Measurements from ENCODE around the gene ATP6V0B.

Gene ATP6V0B

DNA sequence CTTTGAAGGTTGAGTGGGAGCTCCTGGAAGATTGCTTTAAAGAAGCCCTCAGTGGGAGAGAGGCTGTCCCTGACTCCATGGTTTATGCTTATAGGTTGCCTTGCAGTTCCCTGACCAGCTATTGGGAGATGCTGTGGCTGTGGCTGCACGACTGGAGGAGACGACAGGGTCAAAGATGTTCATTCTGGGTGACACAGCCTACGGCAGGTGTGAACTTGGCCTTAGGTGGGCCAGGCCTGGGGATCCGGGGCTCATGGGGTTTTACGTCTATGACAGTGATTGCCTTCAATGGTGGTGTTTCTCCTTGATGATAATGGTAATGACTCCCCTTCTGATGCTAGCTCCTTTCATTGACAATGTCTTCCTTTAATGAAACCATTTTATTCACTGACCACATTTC, 4.3 kb upstream of the ATP6V0B start:
- no peak for DNase-seq

DNA sequence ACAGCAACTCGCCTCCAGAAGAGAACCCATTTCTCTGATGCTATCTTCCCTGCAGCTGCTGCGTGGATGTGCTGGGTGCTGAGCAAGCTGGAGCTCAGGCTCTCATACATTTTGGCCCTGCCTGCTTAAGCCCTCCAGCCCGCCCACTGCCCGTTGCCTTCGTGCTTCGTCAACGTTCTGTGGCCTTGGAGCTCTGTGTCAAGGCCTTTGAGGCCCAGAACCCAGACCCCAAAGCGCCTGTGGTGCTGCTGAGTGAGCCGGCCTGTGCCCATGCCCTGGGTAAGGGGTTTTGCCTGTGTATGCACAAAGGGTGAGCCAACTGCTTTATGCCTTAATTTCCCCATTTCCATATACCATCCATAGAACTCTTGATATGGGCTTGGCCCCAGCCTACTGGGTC, 3.8 kb upstream of the ATP6V0B start:
- DNase-seq, result no peak

DNA sequence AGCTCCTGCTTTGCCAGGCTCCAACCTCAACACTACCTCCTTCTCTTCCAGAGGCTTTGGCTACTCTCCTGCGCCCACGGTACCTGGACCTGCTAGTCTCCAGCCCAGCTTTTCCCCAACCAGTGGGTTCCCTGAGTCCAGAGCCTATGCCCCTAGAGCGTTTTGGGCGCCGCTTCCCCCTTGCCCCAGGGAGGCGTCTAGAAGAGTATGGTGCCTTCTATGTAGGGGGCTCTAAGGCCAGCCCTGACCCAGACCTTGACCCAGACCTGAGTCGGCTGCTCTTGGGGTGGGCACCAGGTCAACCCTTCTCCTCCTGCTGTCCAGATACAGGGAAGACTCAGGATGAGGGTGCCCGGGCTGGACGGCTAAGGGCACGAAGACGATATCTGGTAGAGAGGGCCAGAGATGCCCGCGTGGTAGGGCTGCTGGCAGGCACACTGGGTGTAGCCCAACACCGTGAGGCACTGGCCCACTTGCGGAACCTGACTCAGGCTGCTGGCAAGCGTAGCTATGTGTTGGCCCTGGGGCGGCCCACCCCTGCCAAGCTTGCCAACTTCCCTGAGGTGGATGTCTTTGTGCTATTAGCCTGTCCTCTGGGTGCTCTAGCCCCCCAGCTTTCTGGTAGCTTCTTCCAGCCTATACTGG, 3.3 kb upstream of the ATP6V0B start:
- DNase-seq, result no peak

DNA sequence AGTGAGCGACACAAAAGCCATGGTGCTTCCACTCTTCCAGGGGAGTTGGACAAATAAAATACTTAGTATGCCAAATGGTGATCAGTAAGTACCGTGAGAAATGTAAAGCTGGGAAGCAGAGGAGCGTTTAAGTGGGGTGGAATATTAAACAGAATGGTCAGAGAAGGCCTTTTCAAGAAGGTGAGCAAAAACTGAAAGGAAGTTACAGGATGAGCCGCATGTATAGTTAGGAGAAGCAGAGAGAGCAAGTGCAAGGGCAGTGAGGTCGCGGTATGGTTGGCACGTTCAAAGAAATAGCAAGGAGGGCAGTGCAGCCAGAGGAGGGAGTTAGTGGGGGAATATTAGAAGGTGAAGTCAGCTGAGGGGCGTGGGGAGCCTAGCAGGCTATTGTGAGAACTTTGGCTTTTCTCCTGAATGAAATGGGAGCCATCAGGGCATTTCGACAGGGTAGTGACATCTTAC, 748 bp upstream of the ATP6V0B start:
- no peak for DNase-seq

DNA sequence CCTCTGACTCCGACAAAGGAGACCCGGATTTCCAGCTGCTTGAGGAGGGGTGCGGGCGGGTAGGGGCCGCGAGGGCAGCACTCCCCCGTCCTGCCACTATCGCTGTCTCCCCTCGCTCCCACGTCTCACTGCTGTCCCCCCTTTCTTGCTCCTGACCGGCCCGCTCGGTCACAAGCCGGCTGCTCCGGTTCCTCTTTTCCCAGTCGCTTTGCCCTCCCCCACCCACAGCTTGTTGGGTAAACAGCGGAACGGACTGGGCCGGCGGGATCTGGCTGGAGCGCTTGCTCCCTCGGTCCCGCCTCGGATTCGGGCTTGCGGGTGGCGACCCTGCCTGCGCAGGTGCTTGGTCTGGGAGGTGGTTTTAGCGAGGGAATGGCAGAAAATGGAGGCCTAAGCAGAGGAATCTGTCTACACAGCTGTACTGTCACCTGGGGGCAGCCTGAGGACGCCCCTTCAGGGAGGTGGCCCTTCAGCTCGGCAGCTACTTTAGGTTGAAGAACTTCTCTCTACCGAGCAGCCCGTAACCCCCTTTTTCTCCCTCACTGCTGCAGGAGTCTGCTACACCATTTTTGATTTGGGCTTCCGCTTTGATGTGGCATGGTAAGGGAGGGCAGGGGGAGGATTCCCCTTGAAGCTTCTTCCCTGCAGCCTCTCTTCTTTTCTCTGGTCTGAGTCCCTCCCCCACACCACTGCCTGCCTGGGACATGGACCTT, 645 bp downstream of the ATP6V0B start:
- no peak for DNase-seq

DNA sequence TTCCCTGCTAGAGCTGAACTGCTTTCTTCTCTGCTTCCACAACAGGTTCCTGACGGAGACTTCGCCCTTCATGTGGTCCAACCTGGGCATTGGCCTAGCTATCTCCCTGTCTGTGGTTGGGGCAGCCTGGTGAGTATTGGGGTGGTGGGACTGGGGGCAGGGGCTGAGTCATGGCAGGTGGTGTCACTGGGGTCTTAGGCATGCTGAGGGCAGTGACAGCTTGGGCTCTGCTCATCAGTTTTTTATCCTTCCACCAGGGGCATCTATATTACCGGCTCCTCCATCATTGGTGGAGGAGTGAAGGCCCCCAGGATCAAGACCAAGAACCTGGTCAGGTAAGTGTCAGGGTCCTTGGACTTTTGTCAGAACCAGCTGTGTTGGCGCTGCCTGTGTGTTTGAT, 1.3 kb downstream of the ATP6V0B start:
- no peak for DNase-seq

DNA sequence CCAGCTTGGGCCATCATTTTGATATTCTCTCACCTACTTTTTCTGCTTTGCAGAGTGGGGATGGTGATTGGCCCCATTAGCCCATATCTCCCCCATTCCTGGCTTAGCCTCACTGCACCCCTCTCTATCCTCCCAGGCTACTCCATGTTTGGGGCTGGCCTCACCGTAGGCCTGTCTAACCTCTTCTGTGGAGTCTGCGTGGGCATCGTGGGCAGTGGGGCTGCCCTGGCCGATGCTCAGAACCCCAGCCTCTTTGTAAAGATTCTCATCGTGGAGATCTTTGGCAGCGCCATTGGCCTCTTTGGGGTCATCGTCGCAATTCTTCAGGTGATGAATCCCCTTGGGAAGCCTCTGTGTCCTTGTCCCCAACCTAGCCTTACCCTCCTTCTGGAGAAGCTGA, 2.1 kb downstream of the ATP6V0B start:
- DNase-seq, result no peak

DNA sequence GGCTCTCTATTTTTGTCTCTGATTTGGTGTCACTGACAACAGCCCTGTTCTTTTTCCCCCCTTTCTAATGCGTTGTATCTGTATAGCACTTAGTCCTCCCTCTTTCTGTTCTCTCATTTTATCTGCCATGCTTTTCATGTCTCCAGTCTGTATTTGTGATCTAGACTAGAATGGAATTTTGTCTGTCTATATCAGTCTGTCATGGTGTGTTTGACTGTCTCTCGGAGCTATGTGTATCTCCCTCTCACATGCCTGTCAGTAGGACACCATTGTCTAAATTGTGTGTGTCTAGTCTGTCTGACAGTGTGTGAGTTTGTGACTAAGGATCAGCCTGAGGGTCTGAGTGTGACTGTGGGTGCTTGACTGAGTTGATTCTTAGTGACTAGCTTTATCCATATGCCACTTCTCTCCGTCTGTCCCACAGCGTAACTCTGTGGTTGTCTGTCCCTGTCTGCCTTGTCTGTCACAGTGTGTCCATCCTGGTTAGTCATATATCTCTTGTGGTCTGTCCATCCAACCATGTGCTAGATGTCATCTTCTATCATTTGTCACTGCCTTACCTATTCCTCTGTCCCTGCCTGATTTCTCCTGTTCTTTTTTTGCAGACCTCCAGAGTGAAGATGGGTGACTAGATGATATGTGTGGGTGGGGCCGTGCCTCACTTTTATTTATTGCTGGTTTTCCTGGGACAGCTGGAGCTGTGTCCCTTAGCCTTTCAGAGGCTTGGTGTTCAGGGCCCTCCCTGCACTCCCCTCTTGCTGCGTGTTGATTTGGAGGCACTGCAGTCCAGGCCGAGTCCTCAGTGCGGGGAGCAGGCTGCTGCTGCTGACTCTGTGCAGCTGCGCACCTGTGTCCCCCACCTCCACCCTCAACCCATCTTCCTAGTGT, 2.9 kb downstream of the ATP6V0B start:
- DNase-seq, result no peak

DNA sequence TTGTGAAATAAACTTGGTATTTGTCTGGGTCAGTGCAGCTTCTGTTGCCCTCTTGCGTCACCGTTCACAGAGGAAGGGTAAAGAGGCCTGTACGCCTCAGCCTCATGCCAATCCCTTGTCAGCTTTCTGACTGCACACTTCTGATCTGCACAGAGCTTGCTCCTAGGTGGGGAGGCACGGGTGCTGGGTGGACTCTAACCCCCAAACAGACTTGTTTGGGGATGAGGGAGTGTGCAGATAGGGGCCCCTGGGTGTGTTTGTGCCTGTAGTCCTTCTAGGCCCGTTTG, 3.4 kb downstream of the ATP6V0B start:
- no peak for DNase-seq

DNA sequence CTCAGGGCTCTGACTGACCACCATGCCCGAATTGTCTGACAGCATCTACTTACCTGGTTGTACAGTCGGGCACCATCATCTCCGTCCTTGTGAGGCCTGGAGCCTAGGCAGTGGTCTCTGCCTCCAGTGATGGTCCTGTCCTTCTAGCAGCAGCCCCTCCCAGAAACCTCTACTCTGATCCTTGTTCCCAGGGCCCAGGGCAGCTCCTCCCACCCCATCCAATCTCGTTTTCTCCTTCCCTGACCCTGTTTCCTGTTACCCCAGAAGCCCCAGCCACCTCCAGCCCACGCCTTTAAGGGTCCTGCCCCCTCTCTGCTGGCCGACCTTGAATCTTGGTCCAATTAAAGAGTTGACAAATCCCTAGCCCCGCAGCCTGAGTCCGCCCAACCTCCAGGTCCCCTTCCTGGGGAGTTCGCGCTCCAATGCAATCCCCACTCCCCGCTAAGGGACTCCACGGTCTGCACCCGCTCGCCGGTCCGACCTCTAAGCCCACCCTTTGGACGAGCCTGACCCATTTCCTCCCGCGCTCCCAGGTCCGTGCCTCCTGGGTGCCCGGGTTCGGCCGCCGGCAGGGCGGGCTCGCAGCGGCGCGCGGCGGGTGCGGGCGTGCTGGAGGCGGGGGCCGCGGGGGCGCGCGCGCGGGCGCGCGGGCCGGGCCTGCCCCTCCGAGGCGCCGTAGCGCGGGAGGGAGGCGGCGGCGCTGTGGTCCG, 3.9 kb downstream of the ATP6V0B start, which contains the start of gene B4GALT2:
Gene B4GALT2, plus strand, starts transcription at position 660 of the 710 bp plus-strand sequence. CDS start 1,951 bp downstream, outside the sequence.
- peak; percentile 17 for DNase-seq

DNA sequence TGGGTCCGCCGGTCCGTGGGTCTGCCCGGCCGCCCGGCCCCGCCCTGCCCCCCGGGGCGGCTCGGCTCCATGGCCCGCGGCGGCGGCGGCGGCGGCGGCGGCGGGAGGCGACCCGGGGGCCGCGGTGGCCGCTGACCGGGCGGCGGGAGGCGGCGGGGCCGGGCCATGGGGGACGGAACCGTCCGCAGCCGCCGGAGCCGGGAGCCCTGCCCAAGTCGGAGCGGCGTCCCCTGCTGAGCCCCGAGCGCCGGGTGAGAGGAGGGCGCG, 4.4 kb downstream of the ATP6V0B start:
- no peak for DNase-seq

DNA sequence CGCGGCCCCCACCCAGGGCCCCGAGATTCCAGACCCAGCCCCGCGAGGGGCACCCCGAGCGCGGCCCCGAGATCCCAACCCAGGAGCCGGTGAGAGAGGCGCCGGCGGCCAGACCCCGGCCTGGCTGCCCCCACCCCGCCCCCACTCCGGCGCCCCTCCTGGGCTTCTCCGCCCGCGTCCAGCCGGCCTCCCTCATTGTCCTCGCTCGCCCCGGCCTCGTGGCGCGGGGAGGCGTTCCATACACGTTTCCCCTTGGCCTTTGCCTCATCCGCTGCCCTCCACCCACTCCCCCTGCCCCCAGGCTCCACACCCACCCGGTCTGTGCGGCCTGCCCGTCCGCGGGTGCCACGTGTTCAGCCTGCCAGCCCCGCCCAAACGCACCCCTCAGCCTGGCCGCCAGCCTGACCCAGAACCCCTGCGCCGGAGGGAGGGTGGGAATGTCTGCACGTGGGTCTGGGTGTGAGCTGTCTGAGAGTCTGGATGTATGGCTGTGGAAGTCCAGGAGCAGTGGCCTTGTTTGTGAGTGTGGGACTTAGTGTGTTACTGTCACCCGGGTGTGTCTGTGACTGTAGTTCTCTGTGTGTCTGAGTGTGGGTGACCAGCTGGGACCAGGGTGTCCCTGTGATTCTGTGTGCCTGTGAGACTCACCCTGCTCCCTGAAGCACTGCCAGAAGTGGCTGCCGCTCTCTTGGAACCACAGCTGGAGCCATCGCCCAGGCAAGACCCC, 4.9 kb downstream of the ATP6V0B start:
- DNase-seq, result no peak

DNA sequence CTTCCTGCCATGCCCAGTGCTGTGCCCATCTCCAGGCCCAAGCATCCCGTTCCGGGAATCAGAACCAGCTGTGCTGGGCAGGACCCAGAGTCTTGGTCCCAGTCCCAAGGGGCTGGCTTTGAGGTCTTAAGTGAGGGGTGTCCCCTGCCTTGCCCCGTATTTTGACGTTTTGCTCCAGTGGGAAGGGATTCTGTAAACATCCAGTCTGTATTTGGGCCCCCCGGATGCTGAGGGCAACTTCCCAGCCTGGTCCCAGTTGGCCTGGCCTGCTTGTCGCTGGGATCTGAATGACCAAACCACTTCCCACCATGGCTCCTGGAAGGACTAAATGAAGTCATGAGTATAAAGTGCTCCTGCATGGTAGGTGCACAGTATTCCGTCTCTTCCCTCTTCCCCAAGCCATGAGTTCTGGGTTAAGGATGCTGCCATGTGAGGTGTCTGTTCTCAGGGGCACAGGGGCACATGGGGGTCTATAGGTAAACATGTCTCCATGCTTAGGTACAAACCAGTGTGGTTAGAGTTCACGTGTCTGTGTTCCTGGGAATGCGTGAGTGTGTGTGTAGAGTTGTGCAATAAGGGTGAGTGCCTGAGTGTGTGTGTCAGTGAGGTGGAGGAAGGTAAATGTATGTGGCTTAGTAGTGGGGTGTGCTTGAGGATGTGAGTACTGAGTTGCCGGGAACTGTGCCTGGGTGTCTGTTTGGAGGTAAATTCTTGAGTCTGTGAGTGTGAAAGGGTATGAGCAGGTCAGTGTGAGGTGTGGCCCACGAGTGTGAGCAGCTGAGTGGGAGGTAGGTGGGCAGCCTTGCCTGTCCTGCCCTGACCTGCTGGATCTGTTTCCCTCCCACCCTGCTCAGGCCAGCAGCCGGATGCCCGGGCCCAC, 5.7 kb downstream of the ATP6V0B start:
- DNase-seq, result no peak

DNA sequence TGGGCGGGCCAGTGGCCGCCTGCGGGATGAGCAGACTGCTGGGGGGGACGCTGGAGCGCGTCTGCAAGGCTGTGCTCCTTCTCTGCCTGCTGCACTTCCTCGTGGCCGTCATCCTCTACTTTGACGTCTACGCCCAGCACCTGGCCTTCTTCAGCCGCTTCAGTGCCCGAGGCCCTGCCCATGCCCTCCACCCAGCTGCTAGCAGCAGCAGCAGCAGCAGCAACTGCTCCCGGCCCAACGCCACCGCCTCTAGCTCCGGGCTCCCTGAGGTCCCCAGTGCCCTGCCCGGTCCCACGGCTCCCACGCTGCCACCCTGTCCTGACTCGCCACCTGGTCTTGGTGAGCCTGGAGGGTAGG, 6.4 kb downstream of the ATP6V0B start:
- DNase-seq, result no peak

DNA sequence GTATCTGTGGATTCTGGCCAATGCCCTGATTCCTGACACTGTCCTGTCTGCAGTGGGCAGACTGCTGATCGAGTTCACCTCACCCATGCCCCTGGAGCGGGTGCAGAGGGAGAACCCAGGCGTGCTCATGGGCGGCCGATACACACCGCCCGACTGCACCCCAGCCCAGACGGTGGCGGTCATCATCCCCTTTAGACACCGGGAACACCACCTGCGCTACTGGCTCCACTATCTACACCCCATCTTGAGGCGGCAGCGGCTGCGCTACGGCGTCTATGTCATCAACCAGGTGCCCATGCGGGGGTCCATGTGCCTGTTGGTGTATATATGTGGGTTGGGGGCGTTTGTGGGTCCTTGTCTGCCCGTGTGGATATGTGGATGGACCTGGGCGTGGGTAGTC, 6.9 kb downstream of the ATP6V0B start:
- no peak for DNase-seq

DNA sequence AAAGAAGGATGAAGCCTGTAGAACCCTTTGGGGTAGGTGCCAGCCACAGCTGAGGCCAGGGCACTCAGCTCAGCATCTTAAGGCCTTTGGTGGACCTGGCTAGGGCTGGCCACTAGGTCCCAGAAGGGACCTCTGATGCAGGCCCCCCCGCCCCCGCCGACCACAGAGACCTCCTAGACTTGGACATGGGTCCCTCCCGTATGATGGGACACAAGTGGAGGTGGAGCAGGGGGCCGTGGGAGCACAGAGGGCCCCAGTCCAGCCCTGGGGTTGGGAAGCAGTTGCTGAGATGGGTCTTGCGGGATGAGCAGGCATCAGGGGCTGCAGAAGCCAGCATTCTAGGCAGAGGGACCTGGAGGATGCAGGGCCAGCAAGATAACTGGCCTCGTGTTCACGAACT, 7.5 kb downstream of the ATP6V0B start:
- no peak for DNase-seq

DNA sequence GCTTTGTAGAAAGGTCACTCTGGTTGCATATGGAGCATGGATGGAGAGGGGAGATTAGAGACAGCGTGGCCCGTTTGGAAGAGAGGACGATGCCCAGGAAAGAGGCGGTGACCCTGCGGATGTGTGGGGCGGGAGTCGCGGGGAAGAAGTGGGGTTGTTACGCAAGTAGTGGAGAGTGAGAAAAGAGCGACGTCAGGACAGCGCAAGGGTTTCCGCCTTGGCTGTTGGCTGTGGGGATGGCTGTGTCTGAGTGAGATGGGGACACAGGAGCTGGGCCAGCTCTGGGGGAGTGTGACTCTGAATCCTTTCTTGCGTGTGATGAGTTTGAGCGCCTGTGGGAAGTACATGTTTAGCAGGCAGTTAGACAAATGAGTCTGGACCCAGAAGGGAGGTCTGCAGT, 8.0 kb downstream of the ATP6V0B start:
- no peak for DNase-seq

DNA sequence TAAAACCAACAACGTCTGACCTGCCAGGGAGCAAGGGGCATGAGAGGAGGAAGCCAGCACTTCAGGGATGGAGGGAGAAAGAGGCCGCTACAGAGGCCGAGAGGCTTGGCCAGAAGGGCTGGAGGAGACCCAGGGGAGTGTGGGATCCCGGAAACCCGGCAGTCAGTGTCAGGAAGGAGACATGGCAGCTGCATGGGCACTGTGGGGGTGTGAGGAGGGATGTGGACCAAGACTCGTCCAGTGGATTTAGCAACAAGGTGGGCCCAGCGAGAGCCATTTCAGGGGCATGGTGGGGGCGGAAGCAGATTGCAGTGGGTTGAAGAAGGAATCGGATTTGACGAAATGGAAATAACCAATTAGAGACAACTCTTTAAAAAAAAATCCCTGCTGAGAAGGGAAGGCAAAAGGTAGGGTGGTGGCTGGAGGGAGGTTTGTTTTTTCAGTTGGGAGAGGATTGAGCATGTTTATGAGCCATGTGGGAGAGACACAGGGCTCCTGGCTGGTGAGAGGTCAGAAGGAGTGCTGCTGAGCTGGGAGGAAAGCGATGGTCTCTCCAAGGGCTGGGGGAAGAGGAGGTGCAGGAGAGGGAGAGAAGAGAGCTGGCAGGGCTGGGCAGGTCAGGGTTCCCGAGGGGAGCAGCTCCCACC, 8.6 kb downstream of the ATP6V0B start:
- DNase-seq, result no peak

DNA sequence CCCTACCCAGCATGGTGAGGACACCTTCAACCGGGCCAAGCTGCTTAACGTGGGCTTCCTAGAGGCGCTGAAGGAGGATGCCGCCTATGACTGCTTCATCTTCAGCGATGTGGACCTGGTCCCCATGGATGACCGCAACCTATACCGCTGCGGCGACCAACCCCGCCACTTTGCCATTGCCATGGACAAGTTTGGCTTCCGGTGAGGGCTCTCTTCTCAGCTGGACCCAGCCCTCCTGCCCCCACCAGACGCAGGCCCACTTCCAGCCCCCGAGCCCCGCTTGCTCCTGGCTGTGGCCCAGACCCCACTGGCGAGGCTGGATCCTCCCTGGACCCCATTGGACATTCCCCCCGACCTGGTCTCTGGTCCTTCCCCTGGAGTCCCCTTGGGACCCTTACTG, 10.1 kb downstream of the ATP6V0B start:
- DNase-seq, result no peak

DNA sequence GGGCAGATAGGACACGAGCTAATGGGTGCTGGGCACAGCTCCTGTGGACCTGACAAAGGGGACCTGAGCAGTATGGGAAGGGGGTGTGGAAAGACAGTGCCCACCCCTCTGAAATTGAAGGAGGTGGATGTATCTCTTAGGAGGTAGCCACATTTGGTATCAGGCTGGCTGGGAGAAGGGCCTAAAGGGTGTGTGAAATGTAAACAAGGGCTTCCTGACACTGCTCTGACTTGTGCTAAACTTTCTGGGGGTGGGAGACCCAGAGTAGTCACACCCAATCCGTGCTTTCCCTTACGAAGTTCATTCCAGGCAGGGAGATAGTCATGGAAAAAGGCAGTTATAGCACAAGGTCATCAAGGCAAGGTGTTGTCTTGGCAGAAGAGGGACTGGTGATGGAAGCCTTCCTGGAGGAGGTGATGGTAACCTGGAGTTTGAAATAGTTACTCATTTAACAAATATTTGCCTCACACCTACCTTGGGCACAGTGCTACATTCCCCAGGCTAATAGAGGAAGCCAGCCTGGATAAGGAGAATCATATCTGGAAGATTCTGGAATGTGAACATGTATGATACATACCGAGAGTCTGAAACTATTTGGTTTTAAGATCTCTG, 11.3 kb downstream of the ATP6V0B start:
- no peak for DNase-seq

DNA sequence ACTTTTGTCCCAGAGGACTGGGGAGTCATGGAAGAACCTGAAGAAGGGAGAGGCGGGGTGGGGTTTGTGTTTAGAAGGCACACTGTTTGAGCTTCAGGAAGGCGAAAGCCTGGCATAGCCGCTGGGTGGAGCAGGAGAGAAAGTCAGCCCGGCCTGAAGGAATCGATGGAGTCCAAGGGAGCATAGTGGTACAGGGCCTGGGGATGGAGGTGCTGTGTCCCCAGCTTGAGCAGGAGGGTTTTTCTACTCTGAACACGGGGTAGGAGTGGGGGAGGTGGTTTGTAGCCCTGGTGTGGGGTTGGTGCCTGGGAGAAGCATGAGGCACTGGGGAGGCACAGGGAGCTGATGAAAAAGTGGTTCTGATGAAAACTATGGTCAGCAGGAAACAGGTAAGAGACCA, 12.0 kb downstream of the ATP6V0B start:
- no peak for DNase-seq

Data from NCI-H1048 (cell line).